Trophoblast cell (in vitro differentiated cells and primary cell): ENCODE results near the gene SIK1.
"Not testable (repeated sequence)": the region's sequence is repeated elsewhere in the genome, so short reads cannot be mapped to it uniquely, and the experiment has no call there.

Experiments used
- DNase-seq, 2 donors: peaks; one replicate each; pipeline ENCODE4 v3.0.0-alpha.2; 2016
- H2AFZ ChIP-seq: 2 replicates; pipeline ENCODE4 v1.6.1; 2013; ENCODE audit warnings: low read length, moderate library complexity, mild to moderate bottlenecking; ENCODE audit not compliant: insufficient read depth, poor library complexity
- H2AK5ac ChIP-seq: 2 replicates; pipeline ENCODE4 v1.6.1; 2013; ENCODE audit warnings: mild to moderate bottlenecking, low read length
- H2BK120ac ChIP-seq: 2 replicates; pipeline ENCODE4 v1.6.1; 2013; ENCODE audit warnings: low read length, mild to moderate bottlenecking, moderate library complexity; ENCODE audit not compliant: insufficient read depth, poor library complexity
- H2BK12ac ChIP-seq: 2 replicates; pipeline ENCODE4 v1.6.1; 2013; ENCODE audit warnings: mild to moderate bottlenecking, low read length, moderate library complexity
- H2BK5ac ChIP-seq: 2 replicates; pipeline ENCODE4 v1.6.1; 2013; ENCODE audit warnings: low read length, low read depth, moderate library complexity, mild to moderate bottlenecking; ENCODE audit not compliant: poor library complexity
- H3K14ac ChIP-seq: 2 replicates; pipeline ENCODE4 v1.6.1; 2013; ENCODE audit warnings: mild to moderate bottlenecking, low read length
- H3K18ac ChIP-seq: 2 replicates; pipeline ENCODE4 v1.6.1; 2013; ENCODE audit warnings: mild to moderate bottlenecking, low read length
- H3K23ac ChIP-seq: 2 replicates; pipeline ENCODE4 v1.6.1; 2013; ENCODE audit warnings: low read length
- H3K27ac ChIP-seq: 2 replicates; pipeline ENCODE4 v1.5.1; 2013; ENCODE audit warnings: low read depth, mild to moderate bottlenecking, inconsistent platforms, low read length, moderate library complexity
- H3K27me3 ChIP-seq: 2 replicates; pipeline ENCODE4 v1.6.1; 2013; ENCODE audit warnings: inconsistent platforms, mild to moderate bottlenecking, low read length, moderate library complexity; ENCODE audit not compliant: insufficient read depth
- H3K36me3 ChIP-seq, 2 experiments: 1 replicate in 1 of 2; 2 replicates in 1 of 2; pipeline ENCODE4 v1.6.1; 2013; ENCODE audit warnings: low read length in 2 of 2, mild to moderate bottlenecking in 2 of 2, moderate library complexity in 1 of 2; ENCODE audit not compliant: insufficient read depth in 2 of 2, control insufficient read depth in 1 of 2
- H3K4ac ChIP-seq: 2 replicates; pipeline ENCODE4 v1.6.1; 2013; ENCODE audit warnings: low read depth, mild to moderate bottlenecking, low read length, moderate library complexity
- H3K4me1 ChIP-seq, 2 experiments: 1 replicate in 1 of 2; 2 replicates in 1 of 2; pipeline ENCODE4 v1.6.1; 2013; ENCODE audit warnings: low read length in 2 of 2, mild to moderate bottlenecking in 2 of 2, moderate library complexity in 1 of 2; ENCODE audit not compliant: insufficient read depth in 2 of 2, control insufficient read depth in 1 of 2
- H3K4me2 ChIP-seq: 2 replicates; pipeline ENCODE4 v1.6.1; 2013; ENCODE audit warnings: inconsistent platforms, mild to moderate bottlenecking, low read length, moderate library complexity
- H3K4me3 ChIP-seq: 2 replicates; pipeline ENCODE4 v1.5.1; 2013; ENCODE audit warnings: mild to moderate bottlenecking, low read depth, low read length, inconsistent platforms
- H3K79me1 ChIP-seq: one replicate; pipeline ENCODE4 v1.6.1; 2013; ENCODE audit warnings: low read length
- H3K79me2 ChIP-seq: 2 replicates; pipeline ENCODE4 v1.6.1; 2013; ENCODE audit warnings: low read length, mild to moderate bottlenecking; ENCODE audit not compliant: control insufficient read depth, insufficient read depth, poor library complexity
- H3K9ac ChIP-seq: 2 replicates; pipeline ENCODE4 v1.6.1; 2013; ENCODE audit warnings: mild to moderate bottlenecking, low read length
- H3K9me3 ChIP-seq: 2 replicates; pipeline ENCODE4 v1.6.1; 2013; ENCODE audit warnings: low read depth, mild to moderate bottlenecking, control low read depth, inconsistent platforms, low read length; ENCODE audit not compliant: insufficient read depth
- H4K12ac ChIP-seq: 2 replicates; pipeline ENCODE4 v1.6.1; 2013; ENCODE audit warnings: low read depth, mild to moderate bottlenecking, low read length, moderate library complexity
- H4K8ac ChIP-seq: 2 replicates; pipeline ENCODE4 v1.6.1; 2013; ENCODE audit warnings: low read depth, mild to moderate bottlenecking, low read length, moderate library complexity
- H4K91ac ChIP-seq: one replicate; pipeline ENCODE4 v1.6.1; 2013; ENCODE audit warnings: low read depth, mild to moderate bottlenecking, low read length, moderate library complexity
- WGBS: extraction: QIAGEN DNeasy Blood & Tissue Kit; methylation state at CpG from one replicate; pipeline ENCODE4 v1.1.7; 2013; ENCODE audit warnings: missing lambda C conversion rate; ENCODE audit not compliant: insufficient read length, insufficient coverage; ENCODE audit errors: extremely low coverage; 5-methylcytosine and 5-hydroxymethylcytosine counted together

The SIK1 gene

DNA sequence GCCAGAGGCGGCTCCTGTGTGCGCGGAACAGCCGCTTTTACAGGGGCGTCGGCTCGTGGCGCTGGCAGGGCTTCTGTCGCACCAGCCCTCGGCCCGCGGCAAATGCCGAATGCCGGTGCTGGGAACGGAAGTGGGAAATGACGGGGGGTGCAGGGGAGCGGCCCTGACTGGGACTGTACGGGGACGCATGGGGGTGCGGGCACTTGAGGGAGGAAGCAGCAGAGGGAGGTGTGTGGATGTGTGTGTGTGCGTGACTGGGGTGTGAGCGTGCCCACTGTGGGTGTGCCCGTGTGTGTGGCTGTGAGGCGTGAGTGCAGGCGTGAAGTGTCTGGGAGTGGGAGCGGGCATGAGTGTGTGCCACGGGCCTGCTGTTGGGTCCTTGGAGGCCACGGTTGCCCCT is 17.6 kb upstream of the SIK1 start:
- not testable (repeated sequence) for H3K9ac ChIP-seq, H4K91ac ChIP-seq, H3K4me1 ChIP-seq, H4K8ac ChIP-seq, H3K14ac ChIP-seq, H3K4me2 ChIP-seq, H3K79me2 ChIP-seq, H3K27ac ChIP-seq, DNase-seq, H3K27me3 ChIP-seq, H2BK12ac ChIP-seq, H2AFZ ChIP-seq, H4K12ac ChIP-seq, H2AK5ac ChIP-seq, H3K23ac ChIP-seq, H2BK120ac ChIP-seq, H3K18ac ChIP-seq, H3K9me3 ChIP-seq, H3K4ac ChIP-seq, H3K79me1 ChIP-seq, H3K4me3 ChIP-seq, H3K36me3 ChIP-seq, H2BK5ac ChIP-seq
- no CpG with 5 or more reads among the region's 28 CpGs for WGBS

DNA sequence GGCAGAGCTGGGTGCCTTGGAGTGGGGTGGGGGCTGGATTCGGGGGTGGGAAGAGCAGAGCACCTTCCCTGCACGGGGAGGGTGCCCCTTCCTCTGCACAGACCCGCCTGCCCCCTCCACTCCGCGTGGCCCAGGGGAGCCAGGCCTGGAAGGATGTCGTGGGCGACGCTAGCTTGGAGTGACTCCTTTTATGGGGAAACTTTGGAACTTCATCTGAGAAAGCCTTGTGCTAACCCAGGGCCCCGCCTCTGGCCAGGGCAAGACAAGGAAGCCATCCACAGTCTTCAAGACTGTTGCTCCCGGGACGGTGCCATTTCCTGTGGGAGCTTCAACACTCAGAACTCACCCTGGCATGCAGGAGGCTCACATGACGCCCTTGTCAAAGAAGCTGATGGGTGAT is 15.6 kb upstream of the SIK1 start:
- not testable (repeated sequence) for H3K27me3 ChIP-seq, H4K12ac ChIP-seq, H3K27ac ChIP-seq, H3K4me3 ChIP-seq, H3K9me3 ChIP-seq, H3K18ac ChIP-seq, H3K79me2 ChIP-seq, H4K8ac ChIP-seq, H3K36me3 ChIP-seq, H2AK5ac ChIP-seq, H3K4ac ChIP-seq, H3K4me1 ChIP-seq, H2BK12ac ChIP-seq, H3K79me1 ChIP-seq, H2BK120ac ChIP-seq, H2AFZ ChIP-seq, H4K91ac ChIP-seq, H2BK5ac ChIP-seq, DNase-seq, H3K14ac ChIP-seq, H3K9ac ChIP-seq, H3K4me2 ChIP-seq, H3K23ac ChIP-seq
- no CpG with 5 or more reads among the region's 12 CpGs for WGBS

DNA sequence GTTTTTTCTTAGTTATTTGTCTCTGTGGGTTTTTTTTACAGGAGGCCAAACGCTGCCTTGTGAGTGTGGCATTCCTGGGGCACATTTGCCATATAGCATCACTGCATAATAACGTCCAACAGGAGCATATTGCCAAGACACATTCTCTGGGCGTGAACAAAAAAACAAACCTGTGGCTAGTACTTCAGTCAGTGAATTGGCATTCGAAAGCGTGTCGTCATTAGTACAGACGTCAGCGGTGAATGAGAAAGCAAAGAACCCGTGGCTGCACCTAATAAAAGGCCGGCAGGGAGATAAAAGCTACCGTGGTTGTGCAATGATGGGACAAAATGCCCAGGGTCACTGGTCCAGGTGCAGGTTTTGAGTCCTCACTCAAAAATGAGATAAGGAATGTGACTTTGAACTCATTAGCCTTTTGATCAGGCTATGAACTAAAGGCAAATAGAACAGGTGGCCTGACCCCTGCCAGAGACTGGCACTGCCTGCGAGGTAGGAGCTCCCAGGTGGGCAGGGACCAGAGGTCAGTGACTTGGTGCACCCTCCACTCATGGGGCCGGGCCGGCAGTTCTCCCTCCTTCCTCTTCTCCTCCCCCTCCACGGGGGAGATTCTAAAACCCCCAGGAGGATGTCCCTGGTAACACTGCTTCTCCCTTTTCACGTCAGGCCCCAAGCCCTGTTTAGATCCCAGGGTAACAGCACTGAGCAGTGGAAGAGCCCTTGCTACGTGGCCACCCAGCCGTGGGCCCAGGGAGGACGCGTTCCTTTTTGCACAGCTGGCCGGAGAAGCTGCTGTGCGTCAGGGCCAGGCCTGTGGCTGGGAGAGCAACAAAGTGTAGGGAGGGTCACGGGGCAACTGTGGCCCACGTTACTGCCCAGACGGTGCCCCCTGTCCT is 14.2 kb upstream of the SIK1 start:
- H3K9me3 ChIP-seq, H4K91ac ChIP-seq, H3K36me3 ChIP-seq, H2AK5ac ChIP-seq, DNase-seq, H3K27me3 ChIP-seq, H3K9ac ChIP-seq, H3K18ac ChIP-seq, H3K4ac ChIP-seq, H4K12ac ChIP-seq, H3K27ac ChIP-seq, H2BK5ac ChIP-seq, H3K79me1 ChIP-seq, H2BK12ac ChIP-seq, H4K8ac ChIP-seq, H3K23ac ChIP-seq, H3K14ac ChIP-seq, H3K79me2 ChIP-seq, H3K4me3 ChIP-seq, H3K4me2 ChIP-seq, H2BK120ac ChIP-seq, H3K4me1 ChIP-seq, H2AFZ ChIP-seq: not testable (repeated sequence)
- no CpG with 5 or more reads among the region's 25 CpGs for WGBS

DNA sequence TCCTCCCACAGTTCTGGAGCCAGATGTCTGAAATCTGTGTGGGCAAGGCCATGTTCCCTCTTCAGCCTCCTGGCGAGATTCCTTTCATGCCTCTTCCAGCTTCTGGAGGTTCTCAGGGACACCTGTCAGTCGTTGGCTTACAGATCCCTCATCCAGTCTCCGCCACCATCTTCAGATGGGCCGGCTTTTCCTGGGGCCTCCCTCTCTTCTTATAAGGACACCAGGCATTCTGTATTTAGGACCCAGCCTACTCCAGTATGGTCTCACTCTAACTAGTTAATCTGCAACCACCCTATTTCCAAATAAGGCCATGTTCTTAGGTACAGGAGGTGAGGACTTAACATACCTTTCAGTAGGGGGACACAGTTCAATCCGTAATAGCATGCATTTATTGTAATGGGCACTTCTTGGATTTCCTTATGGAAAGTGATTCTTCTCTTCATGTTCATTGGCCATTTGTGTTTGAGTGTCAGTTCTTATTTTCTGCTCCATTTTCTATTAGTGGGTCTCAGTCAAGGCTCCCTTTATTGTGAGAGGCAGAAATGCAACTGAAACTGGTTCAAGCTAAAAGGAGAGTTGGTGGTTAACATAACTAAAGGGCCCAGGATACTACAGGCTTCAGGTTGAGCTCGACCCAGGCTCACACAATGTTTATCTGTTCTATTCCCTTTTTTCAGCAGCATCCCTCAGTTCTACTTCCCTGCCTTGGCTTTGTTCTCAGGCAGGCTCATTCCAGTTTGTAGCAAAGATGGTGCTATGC is 12.6 kb upstream of the SIK1 start:
- H3K4me3 ChIP-seq, H3K36me3 ChIP-seq, H3K4me1 ChIP-seq, H4K12ac ChIP-seq, H2BK120ac ChIP-seq, DNase-seq, H3K23ac ChIP-seq, H3K14ac ChIP-seq, H4K8ac ChIP-seq, H3K79me1 ChIP-seq, H3K79me2 ChIP-seq, H4K91ac ChIP-seq, H2AK5ac ChIP-seq, H3K4ac ChIP-seq, H3K27me3 ChIP-seq, H3K4me2 ChIP-seq, H3K27ac ChIP-seq, H3K18ac ChIP-seq, H3K9me3 ChIP-seq, H2BK5ac ChIP-seq, H3K9ac ChIP-seq, H2AFZ ChIP-seq, H2BK12ac ChIP-seq: not testable (repeated sequence)
- no CpG with 5 or more reads among the region's 6 CpGs for WGBS
